Muscle layer of colon (tissue), 2 donors: ENCODE measurements around the gene ZDHHC23.

ENCODE experiments used
- H3K27ac ChIP-seq: one replicate; pipeline ENCODE4 v1.7.0; 2013; ENCODE audit warnings: low read depth, mild to moderate bottlenecking, low read length, moderate library complexity
- H3K27me3 ChIP-seq, 2 donors: one replicate each; pipeline ENCODE4 v1.7.0; 2013; ENCODE audit warnings: low read length in 2 of 2, mild to moderate bottlenecking in 2 of 2; ENCODE audit not compliant: insufficient read depth in 2 of 2, control insufficient read depth in 1 of 2
- H3K36me3 ChIP-seq: one replicate; pipeline ENCODE4 v1.7.0; 2013; ENCODE audit warnings: mild to moderate bottlenecking, low read length; ENCODE audit not compliant: insufficient read depth
- H3K4me1 ChIP-seq: one replicate; pipeline ENCODE4 v1.7.0; 2013; ENCODE audit warnings: mild to moderate bottlenecking, low read length; ENCODE audit not compliant: insufficient read depth
- H3K4me3 ChIP-seq, 2 donors: one replicate each; pipeline ENCODE4 v1.7.0; 2013; ENCODE audit warnings: low read length in 2 of 2, low read depth in 1 of 2, mild to moderate bottlenecking in 1 of 2, moderate library complexity in 1 of 2
- H3K9ac ChIP-seq: one replicate; pipeline ENCODE4 v1.7.0; 2013; ENCODE audit warnings: low read length
- H3K9me3 ChIP-seq: one replicate; pipeline ENCODE4 v1.7.0; 2013; ENCODE audit warnings: mild to moderate bottlenecking, low read length
- donor health status: abdominal sarcoma.
- donor health status: Adenocarcinoma of cecum.

ZDHHC23 gene

DNA sequence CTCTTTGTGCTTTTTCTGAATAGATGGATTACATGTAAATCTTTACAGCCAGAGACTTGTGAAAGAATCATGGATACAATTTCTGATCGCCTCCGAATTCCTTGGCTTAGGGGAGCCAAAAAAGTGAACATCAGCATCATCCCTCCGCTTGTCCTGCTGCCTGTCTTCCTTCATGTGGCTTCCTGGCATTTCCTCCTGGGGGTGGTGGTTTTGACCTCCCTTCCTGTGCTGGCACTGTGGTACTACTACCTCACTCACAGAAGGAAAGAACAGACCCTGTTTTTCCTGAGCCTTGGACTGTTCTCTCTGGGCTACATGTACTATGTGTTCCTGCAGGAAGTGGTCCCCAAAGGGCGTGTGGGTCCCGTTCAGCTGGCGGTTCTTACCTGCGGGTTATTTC lies 5.9 kb downstream of the ZDHHC23 start:
- Histone ChIP-seq H3K27ac (no peak overlapping the region), H3K9ac (no peak overlapping the region), H3K4me3 (no peak overlapping the region), H3K9me3 (no peaks in the 10 kb centered on the region), H3K36me3 (no peaks in the 10 kb centered on the region), H3K4me1 (peaks cover under 1% of the 10 kb centered on the region), H3K27me3 (no peaks in the 10 kb centered on the region)

DNA sequence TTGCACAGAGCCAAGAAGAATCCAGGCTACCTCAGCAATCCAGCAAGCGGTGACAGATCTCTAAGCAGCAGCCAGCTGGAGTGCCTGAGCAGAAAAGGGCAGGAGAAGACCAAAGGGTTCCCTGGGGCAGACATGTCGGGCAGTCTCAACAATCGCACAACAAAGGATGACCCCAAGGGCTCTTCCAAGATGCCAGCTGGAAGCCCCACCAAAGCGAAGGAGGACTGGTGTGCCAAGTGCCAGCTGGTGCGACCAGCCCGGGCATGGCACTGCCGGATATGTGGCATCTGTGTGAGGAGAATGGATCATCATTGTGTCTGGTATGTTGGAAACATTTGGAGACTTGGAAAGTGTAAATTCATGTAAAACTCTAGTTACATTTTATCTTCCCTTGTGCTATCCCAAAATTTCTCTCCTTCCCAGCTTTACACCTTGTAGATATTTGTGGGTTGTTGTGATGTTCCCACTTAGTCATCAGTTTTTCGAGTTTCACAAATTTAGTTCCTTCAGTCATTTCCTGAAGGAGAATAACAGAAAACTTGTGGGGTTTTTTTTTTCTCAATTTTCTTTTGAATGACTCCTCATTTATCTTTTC lies 6.4 kb downstream of the ZDHHC23 start:
- H3K4me3 ChIP-seq: no peak overlapping the region
- H3K9me3 ChIP-seq: no peaks in the 10 kb centered on the region
- no peaks in the 10 kb centered on the region for H3K36me3 ChIP-seq
- no peak overlapping the region for H3K9ac ChIP-seq
- H3K4me1 ChIP-seq: no peaks in the 10 kb centered on the region
- H3K27ac ChIP-seq: no peak overlapping the region
- no peaks in the 10 kb centered on the region for H3K27me3 ChIP-seq

DNA sequence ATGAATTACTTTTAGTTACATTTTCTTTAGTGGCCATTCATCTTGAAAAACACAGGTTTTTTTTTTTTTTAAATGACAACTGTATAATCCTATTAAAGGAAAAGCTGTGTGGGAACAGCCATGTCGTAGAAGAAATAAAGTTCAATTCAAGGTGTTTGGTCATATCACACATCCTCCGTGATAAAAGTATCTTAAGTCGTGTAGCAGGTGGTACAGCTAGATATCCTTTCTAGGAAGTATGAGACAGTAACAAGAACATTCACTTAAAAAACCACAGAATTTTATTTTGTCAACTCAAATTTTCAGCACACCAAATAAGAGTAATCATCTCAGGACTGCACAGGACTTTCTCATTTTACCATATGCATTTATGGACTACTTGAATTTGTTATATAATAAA lies 16.1 kb downstream of the ZDHHC23 start:
- Histone ChIP-seq H3K4me3 (no peak overlapping the region), H3K9ac (no peak overlapping the region), H3K36me3 (no peaks in the 10 kb centered on the region), H3K4me1 (no peaks in the 10 kb centered on the region), H3K27me3 (no peaks in the 10 kb centered on the region), H3K27ac (no peak overlapping the region), H3K9me3 (no peaks in the 10 kb centered on the region)

DNA sequence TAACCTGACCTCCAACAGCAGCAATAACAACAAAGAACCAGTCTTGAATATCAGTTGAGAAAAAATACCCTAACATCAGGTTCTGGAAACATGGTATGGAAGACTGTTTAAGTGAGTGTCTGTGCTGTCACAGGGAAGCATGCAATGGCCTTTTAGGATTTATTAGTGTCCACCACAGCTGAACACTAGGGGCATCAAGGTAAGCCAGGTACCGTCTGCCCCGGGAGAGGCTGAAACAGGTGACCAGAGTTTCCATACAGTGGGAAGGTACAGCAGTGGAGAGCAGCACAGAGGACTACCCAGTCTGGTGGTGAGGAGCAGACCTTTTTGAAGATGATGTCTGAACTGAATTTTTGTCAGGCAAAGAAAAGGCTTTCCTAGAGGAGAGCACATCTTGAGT lies 18.4 kb downstream of the ZDHHC23 start:
- no peak overlapping the region for H3K27ac ChIP-seq
- no peaks in the 10 kb centered on the region for H3K9me3 ChIP-seq
- H3K27me3 ChIP-seq: no peaks in the 10 kb centered on the region
- no peak overlapping the region for H3K9ac ChIP-seq
- no peaks in the 10 kb centered on the region for H3K36me3 ChIP-seq
- no peaks in the 10 kb centered on the region for H3K4me1 ChIP-seq
- no peak overlapping the region for H3K4me3 ChIP-seq

DNA sequence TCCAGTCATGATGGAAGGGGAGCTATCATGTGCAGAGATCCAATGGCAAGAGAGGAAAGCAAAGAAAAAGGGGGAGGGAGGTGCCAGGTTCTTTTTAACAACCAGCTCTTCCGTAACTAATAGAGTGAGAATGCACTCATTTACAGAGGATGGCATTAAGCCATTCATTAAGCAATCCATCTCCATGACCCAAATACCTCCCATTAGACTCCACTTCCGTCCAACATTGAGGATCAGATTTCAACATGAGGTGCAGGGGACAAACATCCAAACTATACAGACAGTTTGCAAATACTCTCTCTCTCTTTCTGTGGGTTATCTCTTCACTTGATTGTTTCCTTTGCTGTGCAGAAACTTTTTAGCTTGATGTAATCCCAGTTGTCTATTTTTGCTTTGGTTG lies 21.2 kb downstream of the ZDHHC23 start:
- no peak overlapping the region for H3K9ac ChIP-seq
- H3K27me3 ChIP-seq: no peaks in the 10 kb centered on the region
- H3K27ac ChIP-seq: no peak overlapping the region
- no peak overlapping the region for H3K4me3 ChIP-seq
- H3K36me3 ChIP-seq: no peaks in the 10 kb centered on the region
- H3K4me1 ChIP-seq: no peaks in the 10 kb centered on the region
- H3K9me3 ChIP-seq: no peaks in the 10 kb centered on the region

DNA sequence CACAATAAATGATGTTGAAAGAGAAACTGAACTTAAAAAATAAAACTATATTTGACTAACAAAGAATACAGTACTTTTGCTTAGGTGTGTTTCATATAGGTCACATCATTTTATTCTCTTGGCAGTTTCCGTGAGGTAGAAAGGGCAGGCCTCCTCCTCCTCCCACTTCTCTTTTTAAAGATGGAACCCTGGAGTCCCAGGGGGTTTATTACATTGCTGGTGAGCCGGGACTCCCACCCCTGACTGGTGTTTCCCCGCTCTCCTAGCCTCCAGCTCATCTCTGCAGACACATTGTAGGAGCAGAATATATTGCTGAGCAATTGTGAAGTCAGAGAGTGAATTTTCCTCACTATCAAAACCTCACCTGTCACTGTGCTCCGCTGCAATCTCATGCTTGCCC lies 30.0 kb downstream of the ZDHHC23 start:
- Histone ChIP-seq H3K36me3 (peaks cover 12% of the 10 kb centered on the region), H3K27me3 (no peaks in the 10 kb centered on the region), H3K9ac (no peak overlapping the region), H3K4me1 (no peaks in the 10 kb centered on the region), H3K4me3 (no peak overlapping the region), H3K27ac (no peak overlapping the region), H3K9me3 (no peaks in the 10 kb centered on the region)

DNA sequence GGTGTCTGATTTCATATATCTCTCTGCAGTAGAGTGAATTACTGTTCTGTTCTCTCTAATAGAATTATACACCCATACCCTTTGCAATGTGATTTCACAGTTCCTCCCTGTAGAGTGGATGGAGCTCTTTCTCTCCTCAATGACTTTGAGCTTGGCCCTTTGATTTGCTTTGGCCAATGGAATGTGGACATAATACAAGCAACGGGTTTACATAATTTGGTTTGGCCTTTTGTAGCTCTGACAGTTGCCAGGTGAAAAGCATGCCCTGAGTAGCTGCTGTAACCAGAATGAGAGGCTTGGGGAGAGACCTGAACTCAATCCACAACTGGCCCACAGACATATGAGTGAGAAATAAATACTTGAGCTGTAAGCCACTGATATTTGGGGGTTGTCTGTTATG lies 32.1 kb downstream of the ZDHHC23 start:
- Histone ChIP-seq H3K9ac (no peak overlapping the region), H3K36me3 (peaks cover 12% of the 10 kb centered on the region), H3K27me3 (no peaks in the 10 kb centered on the region), H3K9me3 (no peaks in the 10 kb centered on the region), H3K4me3 (no peak overlapping the region), H3K4me1 (no peaks in the 10 kb centered on the region), H3K27ac (no peak overlapping the region)

DNA sequence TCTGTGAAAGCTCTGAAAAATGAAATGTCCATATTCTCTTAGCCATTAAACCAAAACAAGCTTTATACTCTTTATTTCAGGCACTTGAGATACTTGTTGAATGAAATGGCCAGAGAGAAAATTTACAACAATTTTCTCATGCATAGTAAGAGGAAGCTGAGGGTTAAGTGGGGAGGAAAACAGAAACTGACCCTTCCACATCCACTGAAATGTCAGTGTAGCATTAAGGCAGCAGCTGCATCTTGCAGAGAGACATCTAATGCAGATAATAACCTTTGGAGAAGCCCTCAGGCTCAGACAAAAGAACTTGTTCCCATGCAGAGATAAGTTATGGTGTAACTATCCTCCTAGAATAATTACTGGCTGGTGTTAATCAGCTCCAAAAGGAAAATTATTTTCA lies 34.0 kb downstream of the ZDHHC23 start:
- no peaks in the 10 kb centered on the region for H3K4me1 ChIP-seq
- H3K9me3 ChIP-seq: no peaks in the 10 kb centered on the region
- H3K27me3 ChIP-seq: no peaks in the 10 kb centered on the region
- no peak overlapping the region for H3K4me3 ChIP-seq
- peaks cover 12% of the 10 kb centered on the region for H3K36me3 ChIP-seq
- no peak overlapping the region for H3K9ac ChIP-seq
- H3K27ac ChIP-seq: no peak overlapping the region

DNA sequence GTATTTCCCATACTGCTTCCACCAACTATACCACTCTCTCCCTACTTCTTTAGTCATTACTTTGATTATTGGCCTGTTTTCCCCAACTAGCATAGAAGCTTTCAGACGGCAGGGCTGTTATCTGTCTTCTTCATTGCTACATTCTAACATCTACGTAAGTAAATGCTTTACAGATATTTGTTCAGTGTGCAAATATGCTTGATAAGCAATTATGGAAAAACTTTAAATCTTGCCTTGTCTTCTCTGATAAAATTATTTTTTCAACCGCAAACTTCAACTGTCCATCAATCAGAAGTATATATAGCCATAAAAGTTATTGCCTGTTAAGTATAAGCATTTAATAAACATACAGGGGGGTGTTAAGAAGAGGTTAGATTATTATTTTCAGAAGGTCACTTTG lies 35.7 kb downstream of the ZDHHC23 start:
- no peak overlapping the region for H3K27ac ChIP-seq
- H3K27me3 ChIP-seq: no peaks in the 10 kb centered on the region
- no peak overlapping the region for H3K4me3 ChIP-seq
- H3K9ac ChIP-seq: no peak overlapping the region
- no peaks in the 10 kb centered on the region for H3K4me1 ChIP-seq
- no peaks in the 10 kb centered on the region for H3K9me3 ChIP-seq
- H3K36me3 ChIP-seq: peaks cover 12% of the 10 kb centered on the region

DNA sequence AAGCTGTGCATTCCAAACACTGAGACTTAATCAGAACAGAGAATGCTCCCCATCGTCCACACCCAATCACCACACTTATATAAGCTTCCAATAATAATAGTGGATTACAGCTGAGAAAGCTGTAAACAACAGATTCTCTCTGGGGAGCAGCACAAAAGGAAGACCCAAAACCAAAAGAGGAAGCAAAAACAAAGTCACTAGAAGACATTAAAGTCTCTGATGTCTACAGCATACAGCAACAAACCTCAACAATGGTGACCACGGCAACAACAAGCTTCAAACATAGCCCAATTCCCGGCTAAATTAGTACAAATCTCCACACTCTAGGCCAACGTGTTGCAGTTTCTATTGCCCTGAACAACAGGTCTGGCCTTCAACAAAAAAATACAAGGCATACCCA lies 37.7 kb downstream of the ZDHHC23 start:
- H3K36me3 ChIP-seq: no peaks in the 10 kb centered on the region
- no peaks in the 10 kb centered on the region for H3K9me3 ChIP-seq
- no peaks in the 10 kb centered on the region for H3K4me1 ChIP-seq
- no peak overlapping the region for H3K27ac ChIP-seq
- H3K9ac ChIP-seq: no peak overlapping the region
- H3K4me3 ChIP-seq: no peak overlapping the region
- H3K27me3 ChIP-seq: no peaks in the 10 kb centered on the region

DNA sequence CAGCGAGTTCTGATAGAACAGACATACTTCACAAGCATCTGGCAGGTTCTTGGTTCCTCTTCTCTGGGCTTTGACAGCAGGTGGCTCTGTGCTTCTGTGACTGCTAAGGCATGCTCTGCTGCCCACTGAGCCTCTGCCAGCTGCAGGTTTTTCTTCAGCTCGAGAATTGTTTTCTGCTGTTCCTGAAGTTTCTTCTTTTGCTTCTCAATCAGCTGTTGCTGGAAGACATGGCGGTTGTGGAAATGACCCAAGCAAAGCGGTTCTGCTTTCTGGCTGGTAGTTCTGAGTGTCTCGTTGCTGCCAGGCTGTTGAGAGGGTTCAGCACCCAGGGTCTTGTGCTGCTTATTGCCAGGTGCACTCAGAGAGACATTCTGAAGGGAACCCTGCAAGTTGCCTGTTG lies 57.7 kb downstream of the ZDHHC23 start:
- Histone ChIP-seq H3K36me3 (peaks cover 19% of the 10 kb centered on the region), H3K27ac (no peak overlapping the region), H3K4me1 (no peaks in the 10 kb centered on the region), H3K9me3 (no peaks in the 10 kb centered on the region), H3K9ac (no peak overlapping the region), H3K27me3 (no peaks in the 10 kb centered on the region), H3K4me3 (no peak overlapping the region)

DNA sequence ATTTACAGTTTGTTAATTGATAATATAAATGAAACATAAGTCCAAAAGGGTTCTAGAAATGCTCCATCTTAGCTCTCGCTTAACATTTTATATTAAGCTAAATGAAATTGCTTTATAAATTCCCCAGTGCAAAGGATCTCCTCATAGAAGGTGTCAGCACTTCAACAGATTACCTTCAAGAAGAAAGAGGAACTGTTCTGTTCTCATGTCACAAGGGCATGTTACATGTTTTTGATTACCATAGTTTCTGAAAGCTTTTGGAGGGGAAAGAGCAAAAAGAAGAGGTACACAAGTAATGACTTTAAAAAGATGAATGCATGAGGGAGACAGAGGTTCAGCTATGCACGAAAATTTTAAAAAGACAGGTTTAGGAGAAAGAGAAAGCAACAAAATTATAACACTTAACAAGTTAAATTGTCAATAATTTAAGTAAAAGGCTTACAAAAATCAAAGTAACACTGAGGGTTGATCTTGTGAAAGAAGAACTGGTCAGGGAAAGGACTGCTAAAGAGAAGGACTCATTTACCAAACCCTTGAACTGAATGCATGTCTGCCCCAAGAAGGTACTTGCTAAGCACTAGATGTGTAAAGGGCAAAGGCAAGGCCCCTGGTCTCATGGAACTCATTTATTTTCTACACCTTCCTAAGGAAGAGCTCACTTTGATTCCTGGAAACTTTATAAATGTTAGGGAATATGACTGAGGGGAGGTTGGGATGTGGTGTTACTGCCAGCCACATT lies 63.4 kb downstream of the ZDHHC23 start:
- Histone ChIP-seq H3K9me3 (no peaks in the 10 kb centered on the region), H3K27ac (no peak overlapping the region), H3K27me3 (no peaks in the 10 kb centered on the region), H3K4me3 (no peak overlapping the region), H3K9ac (no peak overlapping the region), H3K36me3 (no peaks in the 10 kb centered on the region), H3K4me1 (no peaks in the 10 kb centered on the region)
